ENCODE data around the gene TPPP3. TPM values are rescaled to one million over a fixed set of nuclear protein-coding genes. Genes with fewer than 3 reads are reported as not detected.

Gene TPPP3
- total RNA-seq, 1 experiment from 2014 or later: 3.1 TPM

DNA sequence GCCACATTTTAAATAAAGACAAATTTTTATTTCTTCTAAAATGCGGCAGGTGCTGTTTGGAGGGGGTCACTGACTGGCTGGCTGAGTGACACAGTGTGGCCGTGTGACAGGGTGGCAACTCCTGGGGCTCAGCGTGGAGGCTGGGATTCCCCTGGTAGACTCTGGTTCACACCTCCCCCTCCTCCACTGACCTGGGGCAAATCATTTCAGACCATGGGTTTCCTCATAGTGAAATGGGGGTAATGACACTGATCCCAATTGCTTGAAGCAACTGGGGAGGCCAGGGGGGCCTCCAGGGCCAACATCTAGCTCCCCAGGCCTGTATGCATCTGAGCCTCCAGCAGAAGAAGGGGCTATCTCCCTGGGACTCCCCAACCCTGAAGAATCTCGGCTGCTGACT is 44.2 kb upstream of the TPPP3 start:
- no peaks in the 10 kb centered on the region for H3K4me1 ChIP-seq (replicated peaks; ENCODE audit: insufficient read depth)
- H3K79me2 ChIP-seq (ENCODE audit: low read depth): no peaks in the 10 kb centered on the region
- no peak overlapping the region for H2AFZ ChIP-seq
- BruUV-seq (replicated peaks): no TSS peak
- peaks cover 3% of the 10 kb centered on the region; the same call in 1 of the 2 replicates for H3F3A ChIP-seq (ENCODE audit: insufficient read depth, low read depth)
- no peaks in the 10 kb centered on the region for H3K36me3 ChIP-seq (ENCODE audit: low read depth)
- H3K9me2 ChIP-seq (ENCODE audit: insufficient read depth): no peaks in the 10 kb centered on the region
- intact Hi-C loops (cut with micrococcal nuclease; ENCODE audit: unreplicated experiment): no loop called here
- TF ChIP-seq, protein P1, sequence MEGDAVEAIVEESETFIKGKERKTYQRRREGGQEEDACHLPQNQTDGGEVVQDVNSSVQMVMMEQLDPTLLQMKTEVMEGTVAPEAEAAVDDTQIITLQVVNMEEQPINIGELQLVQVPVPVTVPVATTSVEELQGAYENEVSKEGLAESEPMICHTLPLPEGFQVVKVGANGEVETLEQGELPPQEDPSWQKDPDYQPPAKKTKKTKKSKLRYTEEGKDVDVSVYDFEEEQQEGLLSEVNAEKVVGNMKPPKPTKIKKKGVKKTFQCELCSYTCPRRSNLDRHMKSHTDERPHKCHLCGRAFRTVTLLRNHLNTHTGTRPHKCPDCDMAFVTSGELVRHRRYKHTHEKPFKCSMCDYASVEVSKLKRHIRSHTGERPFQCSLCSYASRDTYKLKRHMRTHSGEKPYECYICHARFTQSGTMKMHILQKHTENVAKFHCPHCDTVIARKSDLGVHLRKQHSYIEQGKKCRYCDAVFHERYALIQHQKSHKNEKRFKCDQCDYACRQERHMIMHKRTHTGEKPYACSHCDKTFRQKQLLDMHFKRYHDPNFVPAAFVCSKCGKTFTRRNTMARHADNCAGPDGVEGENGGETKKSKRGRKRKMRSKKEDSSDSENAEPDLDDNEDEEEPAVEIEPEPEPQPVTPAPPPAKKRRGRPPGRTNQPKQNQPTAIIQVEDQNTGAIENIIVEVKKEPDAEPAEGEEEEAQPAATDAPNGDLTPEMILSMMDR (conservative IDR thresholded peaks at IDR 0.05): no peak
- TF ChIP-seq EZH2 (IDR thresholded peaks at IDR 0.05; ENCODE audit: low read depth): no peak
- peak in 1 of 2 experiments; percentile 19 for DNase-seq
- CTCF ChIA-PET: no interaction called here
- H3K27me3 ChIP-seq (ENCODE audit: insufficient read depth, low read depth): no peaks in the 10 kb centered on the region
- no peaks in the 10 kb centered on the region; the same call in 1 of the 2 replicates for H4K20me1 ChIP-seq (ENCODE audit: insufficient read depth)
- H3K4me3 ChIP-seq: no peak overlapping the region
- H3K4me2 ChIP-seq: no peak overlapping the region
- H3K27ac ChIP-seq: no peak overlapping the region
- H3K9me3 ChIP-seq (ENCODE audit: insufficient read depth, low read depth): no peaks in the 10 kb centered on the region
- POLR2A ChIA-PET (ENCODE audit: unreplicated experiment): no interaction called here

DNA sequence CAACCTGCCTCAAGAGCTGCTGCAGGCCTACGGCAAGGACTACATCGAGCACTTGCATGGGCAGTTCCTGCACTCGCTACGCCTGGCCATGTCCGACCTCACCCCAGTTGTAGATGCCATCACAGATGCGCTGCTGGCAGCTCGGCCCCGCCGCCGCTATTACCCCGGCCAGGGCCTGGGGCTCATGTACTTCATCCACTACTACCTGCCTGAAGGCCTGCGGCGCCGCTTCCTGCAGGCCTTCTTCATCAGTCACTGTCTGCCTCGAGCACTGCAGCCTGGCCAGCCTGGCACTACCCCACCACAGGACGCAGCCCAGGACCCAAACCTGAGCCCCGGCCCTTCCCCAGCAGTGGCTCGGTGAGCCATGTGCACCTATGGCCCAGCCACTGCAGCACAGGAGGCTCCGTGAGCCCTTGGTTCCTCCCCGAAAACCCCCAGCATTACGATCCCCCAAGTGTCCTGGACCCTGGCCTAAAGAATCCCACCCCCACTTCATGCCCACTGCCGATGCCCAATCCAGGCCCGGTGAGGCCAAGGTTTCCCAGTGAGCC is 43.4 kb upstream of the TPPP3 start:
- H3K27me3 ChIP-seq (ENCODE audit: insufficient read depth, low read depth): no peaks in the 10 kb centered on the region
- peaks cover 5% of the 10 kb centered on the region; the same call in 1 of the 2 replicates for H3F3A ChIP-seq (ENCODE audit: insufficient read depth, low read depth)
- BruUV-seq (replicated peaks): no TSS peak
- POLR2A ChIA-PET (ENCODE audit: unreplicated experiment): no interaction called here
- H3K36me3 ChIP-seq (ENCODE audit: low read depth): no peaks in the 10 kb centered on the region
- no peak overlapping the region for H3K4me3 ChIP-seq
- H3K9me3 ChIP-seq (ENCODE audit: insufficient read depth, low read depth): no peaks in the 10 kb centered on the region
- no peak overlapping the region for H2AFZ ChIP-seq
- intact Hi-C loops (cut with micrococcal nuclease; ENCODE audit: unreplicated experiment): no loop called here
- TF ChIP-seq EZH2 (IDR thresholded peaks at IDR 0.05; ENCODE audit: low read depth): no peak
- TF ChIP-seq, protein P1 (conservative IDR thresholded peaks at IDR 0.05): no peak
- H3K79me2 ChIP-seq (ENCODE audit: low read depth): no peaks in the 10 kb centered on the region
- no peaks in the 10 kb centered on the region; the same call in 1 of the 2 replicates for H4K20me1 ChIP-seq (ENCODE audit: insufficient read depth)
- CTCF ChIA-PET: no interaction called here
- no peaks in the 10 kb centered on the region for H3K4me1 ChIP-seq (replicated peaks; ENCODE audit: insufficient read depth)
- DNase-seq: peak in 1 of 2 experiments; percentile 21
- no peak overlapping the region for H3K27ac ChIP-seq
- no peak overlapping the region for H3K4me2 ChIP-seq
- no peaks in the 10 kb centered on the region for H3K9me2 ChIP-seq (ENCODE audit: insufficient read depth)

DNA sequence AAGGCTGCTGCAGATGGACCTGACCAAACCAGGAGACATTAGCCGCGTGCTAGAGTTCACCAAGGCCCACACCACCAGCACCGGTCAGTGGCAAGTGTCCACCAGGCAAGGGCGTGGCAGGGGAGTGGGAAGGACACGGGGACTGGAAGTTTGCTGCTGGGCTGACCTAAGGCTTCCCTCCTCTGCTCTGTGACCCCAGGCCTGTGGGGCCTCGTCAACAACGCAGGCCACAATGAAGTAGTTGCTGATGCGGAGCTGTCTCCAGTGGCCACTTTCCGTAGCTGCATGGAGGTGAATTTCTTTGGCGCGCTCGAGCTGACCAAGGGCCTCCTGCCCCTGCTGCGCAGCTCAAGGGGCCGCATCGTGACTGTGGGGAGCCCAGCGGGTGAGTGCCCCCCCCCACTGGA is 42.5 kb upstream of the TPPP3 start:
- Histone ChIP-seq H2AFZ (no peak overlapping the region), H3K27ac (no peak overlapping the region), H3K4me2 (no peak overlapping the region), H3K27me3 (ENCODE audit: insufficient read depth, low read depth) (no peaks in the 10 kb centered on the region), H3K9me3 (ENCODE audit: insufficient read depth, low read depth) (no peaks in the 10 kb centered on the region), H3F3A (ENCODE audit: insufficient read depth, low read depth) (peaks cover 9% of the 10 kb centered on the region; the same call in 1 of the 2 replicates), H3K4me3 (no peak overlapping the region), H3K36me3 (ENCODE audit: low read depth) (no peaks in the 10 kb centered on the region), H3K4me1 (replicated peaks; ENCODE audit: insufficient read depth) (no peaks in the 10 kb centered on the region), H3K79me2 (ENCODE audit: low read depth) (no peaks in the 10 kb centered on the region), H4K20me1 (ENCODE audit: insufficient read depth) (no peaks in the 10 kb centered on the region), H3K9me2 (ENCODE audit: insufficient read depth) (no peaks in the 10 kb centered on the region)
- POLR2A ChIA-PET (ENCODE audit: unreplicated experiment): interaction anchor here (0.6 to 0.7 kb wide), 2 partner anchors 42 to 85 kb away, joined by 6 to 8 read pairs; no protein-coding TSS in a partner anchor
- intact Hi-C loops (cut with micrococcal nuclease; ENCODE audit: unreplicated experiment): no loop called here
- DNase-seq: peak in 1 of 2 experiments; percentile 20
- no TSS peak for BruUV-seq (replicated peaks)
- CTCF ChIA-PET: interaction anchor here (1.0 kb wide), 1 partner anchor 28 kb away, joined by 3 read pairs; no protein-coding TSS in a partner anchor
- TF ChIP-seq, protein P1 (conservative IDR thresholded peaks at IDR 0.05): no peak
- TF ChIP-seq EZH2 (IDR thresholded peaks at IDR 0.05; ENCODE audit: low read depth): no peak

All from PC-9 (cell line).